OCI-LY7 (cell line): ENCODE measurements around the gene NCF1.
"Not testable (repeated sequence)": the region's sequence is repeated elsewhere in the genome, so short reads cannot be mapped to it uniquely, and the experiment has no call there.

Source experiments
- EZH2phosphoT487 ChIP-seq: fragments of 200-600 bp; sonication (generic); IDR thresholded peaks from 2 replicates; pipeline ENCODE4 v1.6.1; 2018; ENCODE audit warnings: low read depth, borderline replicate concordance, mild to moderate bottlenecking, mixed run types, antibody characterized with exemption, low read length, moderate library complexity, mixed read lengths
- TF ChIP-seq, protein P1 (sequence below): fragments of 200-600 bp; sonication (generic); conservative IDR thresholded peaks from 2 replicates; pipeline ENCODE4 v1.5.1; 2014; ENCODE audit warnings: mild to moderate bottlenecking, antibody characterized with exemption, low read length, moderate library complexity, mixed read lengths

DNA sequence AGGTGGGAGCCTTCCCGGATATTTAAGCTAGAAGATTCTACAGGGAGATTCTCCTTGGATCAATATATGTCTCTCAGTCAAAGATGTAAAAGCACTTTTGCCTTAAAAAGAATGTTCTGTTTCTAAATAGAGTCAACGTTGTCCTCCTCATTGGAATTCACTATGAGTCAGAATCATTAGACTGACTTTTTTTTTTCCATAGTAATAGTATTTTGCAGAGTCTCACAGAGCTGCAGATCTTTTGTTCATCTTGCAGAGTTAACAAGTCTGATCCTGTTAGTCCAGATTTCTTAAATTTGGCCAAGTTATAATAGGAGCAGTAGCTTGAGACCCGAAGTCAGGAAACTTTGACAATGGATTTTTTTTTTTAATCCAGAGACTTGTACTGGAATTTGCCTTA lies 14.8 kb upstream of the NCF1 start:
- TF ChIP-seq, protein P1, sequence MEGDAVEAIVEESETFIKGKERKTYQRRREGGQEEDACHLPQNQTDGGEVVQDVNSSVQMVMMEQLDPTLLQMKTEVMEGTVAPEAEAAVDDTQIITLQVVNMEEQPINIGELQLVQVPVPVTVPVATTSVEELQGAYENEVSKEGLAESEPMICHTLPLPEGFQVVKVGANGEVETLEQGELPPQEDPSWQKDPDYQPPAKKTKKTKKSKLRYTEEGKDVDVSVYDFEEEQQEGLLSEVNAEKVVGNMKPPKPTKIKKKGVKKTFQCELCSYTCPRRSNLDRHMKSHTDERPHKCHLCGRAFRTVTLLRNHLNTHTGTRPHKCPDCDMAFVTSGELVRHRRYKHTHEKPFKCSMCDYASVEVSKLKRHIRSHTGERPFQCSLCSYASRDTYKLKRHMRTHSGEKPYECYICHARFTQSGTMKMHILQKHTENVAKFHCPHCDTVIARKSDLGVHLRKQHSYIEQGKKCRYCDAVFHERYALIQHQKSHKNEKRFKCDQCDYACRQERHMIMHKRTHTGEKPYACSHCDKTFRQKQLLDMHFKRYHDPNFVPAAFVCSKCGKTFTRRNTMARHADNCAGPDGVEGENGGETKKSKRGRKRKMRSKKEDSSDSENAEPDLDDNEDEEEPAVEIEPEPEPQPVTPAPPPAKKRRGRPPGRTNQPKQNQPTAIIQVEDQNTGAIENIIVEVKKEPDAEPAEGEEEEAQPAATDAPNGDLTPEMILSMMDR = not testable (repeated sequence)
- TF ChIP-seq EZH2phosphoT487 = not testable (repeated sequence)
